GM12874 (cell line): Measurements from ENCODE around the gene RASGRP2.

Experiments used
- CTCF ChIP-seq: IDR thresholded peaks from 2 replicates; pipeline ENCODE4 v1.5.1; 2011; ENCODE audit warnings: low read depth, mild to moderate bottlenecking, control low read depth, low read length, moderate library complexity; ENCODE audit not compliant: insufficient read depth

Gene RASGRP2

GRCh38 chr11:64745521-64746328 lies 1.8 kb upstream of the RASGRP2 start:
- TF ChIP-seq CTCF = no peak

GRCh38 chr11:64745189-64745520 lies 1.2 kb upstream of the RASGRP2 start:
- TF ChIP-seq CTCF = no peak

DNA sequence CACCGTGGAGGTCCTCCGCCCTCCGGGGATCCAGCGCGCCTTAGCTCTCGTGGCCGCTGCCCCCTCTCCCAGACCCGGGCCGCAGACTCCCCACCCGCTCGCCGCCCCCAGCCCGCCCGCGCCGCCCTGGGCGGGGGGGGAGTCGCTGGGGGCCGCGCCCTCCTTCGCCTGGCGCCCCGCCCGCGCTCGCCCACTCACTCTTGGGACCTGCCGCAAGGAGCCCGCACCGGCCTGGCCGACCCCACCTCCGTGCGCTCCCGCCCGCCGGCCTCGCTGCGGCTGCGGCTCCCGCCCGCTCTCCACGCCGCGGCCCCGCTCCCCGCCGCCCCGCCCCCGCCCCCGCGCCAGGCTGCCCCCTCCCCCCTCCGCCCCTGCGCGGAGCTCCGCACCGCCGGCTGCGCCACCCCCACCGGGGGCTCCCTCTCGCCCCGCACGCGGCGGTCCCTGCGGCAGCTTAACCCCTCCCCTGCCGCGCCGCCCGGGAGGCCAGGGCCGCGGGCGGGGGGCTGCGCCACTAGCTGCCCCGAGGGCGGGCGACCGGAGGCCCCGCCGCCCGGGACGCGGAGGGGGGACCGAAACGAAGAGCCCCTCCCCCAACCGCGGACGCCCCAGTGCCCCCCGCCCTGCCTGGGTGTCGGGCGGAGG lies 724 bp upstream of the RASGRP2 start:
- TF ChIP-seq CTCF = no peak

GRCh38 chr11:64742889-64743590 lies 902 bp downstream of the RASGRP2 start:
- TF ChIP-seq CTCF = peak; percentile 98

GRCh38 chr11:64742087-64742888 lies 1.7 kb downstream of the RASGRP2 start:
- no peak for TF ChIP-seq CTCF

GRCh38 chr11:64741375-64742086 lies 2.4 kb downstream of the RASGRP2 start:
- TF ChIP-seq CTCF = no peak
